Parathyroid adenoma (tissue), 2 donors: Measurements from ENCODE around the gene R3HCC1L.

Experiments
- H2AFZ ChIP-seq: fragments of 300-600 bp; sonication (generic); one replicate; pipeline ENCODE4 v1.7.0; 2017; ENCODE audit warnings: antibody characterized with exemption, mild to moderate bottlenecking
- H3K27ac ChIP-seq: fragments of 300-600 bp; sonication (generic); one replicate; pipeline ENCODE4 v1.7.0; 2017
- H3K27me3 ChIP-seq: fragments of 300-600 bp; sonication (generic); one replicate; pipeline ENCODE4 v1.7.0; 2017; ENCODE audit warnings: low read length; ENCODE audit not compliant: control insufficient read depth, insufficient read depth
- H3K36me3 ChIP-seq: fragments of 300-600 bp; sonication (generic); one replicate; pipeline ENCODE4 v1.7.0; 2017; ENCODE audit warnings: low read length; ENCODE audit not compliant: control insufficient read depth, insufficient read depth
- H3K4me1 ChIP-seq: fragments of 300-600 bp; sonication (generic); one replicate; pipeline ENCODE4 v1.7.0; 2017; ENCODE audit warnings: control low read depth
- H3K4me2 ChIP-seq: fragments of 300-600 bp; sonication (generic); one replicate; pipeline ENCODE4 v1.7.0; 2017; ENCODE audit warnings: low read length
- H3K4me3 ChIP-seq: fragments of 300-600 bp; sonication (generic); one replicate; pipeline ENCODE4 v1.7.0; 2017; ENCODE audit warnings: low read depth, low read length
- H3K79me2 ChIP-seq: fragments of 300-600 bp; sonication (generic); one replicate; pipeline ENCODE4 v1.7.0; 2017; ENCODE audit warnings: control low read depth
- H3K9ac ChIP-seq: fragments of 300-600 bp; sonication (generic); one replicate; pipeline ENCODE4 v1.7.0; 2017; ENCODE audit warnings: mild to moderate bottlenecking
- H3K9me3 ChIP-seq: fragments of 300-600 bp; sonication (generic); one replicate; pipeline ENCODE4 v1.7.0; 2017; ENCODE audit warnings: low read length; ENCODE audit not compliant: control insufficient read depth
- TF ChIP-seq, protein P1 (sequence below): fragments of 300-600 bp; sonication (generic); IDR thresholded peaks from one replicate; pipeline ENCODE4 v1.7.0; 2017; ENCODE audit warnings: antibody characterized with exemption, mild to moderate bottlenecking
- donor health status: primary hyperparathyroidism.

Gene R3HCC1L

DNA sequence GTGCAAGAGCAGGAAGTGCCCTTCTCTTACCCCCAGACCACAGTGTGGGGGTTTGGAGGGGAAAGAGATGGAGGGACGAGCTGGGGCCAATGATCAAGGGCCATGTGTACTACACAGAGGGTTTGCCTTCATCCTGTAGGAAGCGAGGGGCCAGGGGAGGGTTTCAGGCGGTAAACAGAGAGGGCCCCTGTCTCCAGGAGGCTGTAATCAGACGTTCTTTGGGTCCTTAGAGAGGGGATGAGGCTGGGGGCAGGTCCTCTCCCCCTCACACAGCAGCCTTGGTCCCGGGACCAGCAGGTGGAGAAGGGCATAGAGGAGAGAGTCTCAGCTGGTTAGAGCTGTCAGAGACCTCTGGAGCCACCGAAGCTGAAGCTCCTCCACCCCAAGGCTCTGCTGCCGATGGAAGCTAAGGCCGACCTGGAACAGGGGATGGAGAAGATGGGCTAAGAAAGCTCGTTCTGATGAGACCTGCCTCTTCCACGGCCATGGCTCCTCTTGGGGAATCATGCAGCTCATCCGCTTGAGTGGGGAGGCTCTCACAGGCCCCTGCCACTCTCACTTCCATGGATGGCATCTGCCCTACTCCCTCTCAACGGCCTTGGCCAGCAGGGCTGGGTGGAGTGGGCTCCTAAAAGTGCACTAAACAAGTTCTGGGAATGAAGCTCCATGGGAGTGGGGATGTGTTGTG is 130.1 kb downstream of the R3HCC1L start:
- H3K27ac ChIP-seq, result no peak overlapping the region
- no peaks in the 10 kb centered on the region for H3K9me3 ChIP-seq
- H3K4me3 ChIP-seq, result no peak overlapping the region
- H2AFZ ChIP-seq, result no peak overlapping the region
- H3K4me2 ChIP-seq, result no peak overlapping the region
- H3K36me3 ChIP-seq, result no peaks in the 10 kb centered on the region
- H3K79me2 ChIP-seq, result no peaks in the 10 kb centered on the region
- H3K9ac ChIP-seq, result no peak overlapping the region
- TF ChIP-seq, protein P1, sequence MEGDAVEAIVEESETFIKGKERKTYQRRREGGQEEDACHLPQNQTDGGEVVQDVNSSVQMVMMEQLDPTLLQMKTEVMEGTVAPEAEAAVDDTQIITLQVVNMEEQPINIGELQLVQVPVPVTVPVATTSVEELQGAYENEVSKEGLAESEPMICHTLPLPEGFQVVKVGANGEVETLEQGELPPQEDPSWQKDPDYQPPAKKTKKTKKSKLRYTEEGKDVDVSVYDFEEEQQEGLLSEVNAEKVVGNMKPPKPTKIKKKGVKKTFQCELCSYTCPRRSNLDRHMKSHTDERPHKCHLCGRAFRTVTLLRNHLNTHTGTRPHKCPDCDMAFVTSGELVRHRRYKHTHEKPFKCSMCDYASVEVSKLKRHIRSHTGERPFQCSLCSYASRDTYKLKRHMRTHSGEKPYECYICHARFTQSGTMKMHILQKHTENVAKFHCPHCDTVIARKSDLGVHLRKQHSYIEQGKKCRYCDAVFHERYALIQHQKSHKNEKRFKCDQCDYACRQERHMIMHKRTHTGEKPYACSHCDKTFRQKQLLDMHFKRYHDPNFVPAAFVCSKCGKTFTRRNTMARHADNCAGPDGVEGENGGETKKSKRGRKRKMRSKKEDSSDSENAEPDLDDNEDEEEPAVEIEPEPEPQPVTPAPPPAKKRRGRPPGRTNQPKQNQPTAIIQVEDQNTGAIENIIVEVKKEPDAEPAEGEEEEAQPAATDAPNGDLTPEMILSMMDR, result no peak
- H3K4me1 ChIP-seq, result peaks cover 8% of the 10 kb centered on the region
- H3K27me3 ChIP-seq, result no peaks in the 10 kb centered on the region

DNA sequence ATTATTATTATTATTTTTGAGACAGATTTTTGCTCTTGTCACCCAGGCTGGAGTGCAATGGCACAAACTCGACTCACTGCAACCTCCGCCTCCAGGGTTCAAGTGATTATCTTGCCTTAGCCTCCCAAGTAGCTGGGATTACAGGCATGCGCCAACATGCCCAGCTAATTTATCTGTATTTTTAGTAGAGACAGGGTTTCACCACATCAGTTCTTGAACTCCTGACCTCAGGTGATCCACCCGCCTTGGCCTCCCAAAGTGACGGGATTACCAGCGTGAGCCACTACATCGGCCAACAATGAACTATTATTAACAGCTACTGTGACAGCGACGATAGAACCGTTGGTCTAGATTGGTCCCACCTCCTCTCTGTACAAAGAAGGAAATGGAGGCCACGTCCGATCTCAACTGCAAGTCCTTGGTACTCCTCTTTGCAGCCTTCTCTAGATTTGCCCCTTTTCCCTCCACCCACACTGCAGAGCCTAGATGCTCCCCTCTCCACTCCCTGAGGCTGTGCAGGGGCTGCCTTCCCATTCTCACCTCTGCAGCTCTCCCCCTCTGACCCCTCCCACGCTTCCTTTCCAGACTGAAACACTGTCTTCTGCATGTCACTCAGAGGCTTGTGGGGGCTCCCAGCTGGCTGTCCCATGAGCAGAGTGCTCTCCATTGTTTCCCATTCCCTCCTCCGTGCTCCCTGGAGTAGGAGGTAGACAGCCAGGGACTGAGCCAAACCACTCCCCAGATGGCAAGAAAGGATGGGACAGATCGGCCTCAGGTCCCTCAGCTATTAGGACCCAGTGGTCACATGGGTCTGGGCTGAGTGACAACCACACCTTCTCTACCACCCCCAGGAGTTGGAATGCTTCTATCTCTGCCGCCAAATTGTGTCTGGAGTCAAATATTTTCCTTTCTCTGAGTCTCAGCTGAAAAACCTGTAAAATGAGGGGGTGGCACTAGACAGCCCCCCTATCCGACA is 131.2 kb downstream of the R3HCC1L start:
- Histone ChIP-seq H3K4me3 (no peak overlapping the region), H3K36me3 (no peaks in the 10 kb centered on the region), H2AFZ (no peak overlapping the region), H3K27me3 (no peaks in the 10 kb centered on the region), H3K4me1 (peaks cover 11% of the 10 kb centered on the region), H3K27ac (no peak overlapping the region), H3K9ac (no peak overlapping the region), H3K4me2 (no peak overlapping the region), H3K9me3 (no peaks in the 10 kb centered on the region), H3K79me2 (no peaks in the 10 kb centered on the region)
- TF ChIP-seq, protein P1, result no peak

DNA sequence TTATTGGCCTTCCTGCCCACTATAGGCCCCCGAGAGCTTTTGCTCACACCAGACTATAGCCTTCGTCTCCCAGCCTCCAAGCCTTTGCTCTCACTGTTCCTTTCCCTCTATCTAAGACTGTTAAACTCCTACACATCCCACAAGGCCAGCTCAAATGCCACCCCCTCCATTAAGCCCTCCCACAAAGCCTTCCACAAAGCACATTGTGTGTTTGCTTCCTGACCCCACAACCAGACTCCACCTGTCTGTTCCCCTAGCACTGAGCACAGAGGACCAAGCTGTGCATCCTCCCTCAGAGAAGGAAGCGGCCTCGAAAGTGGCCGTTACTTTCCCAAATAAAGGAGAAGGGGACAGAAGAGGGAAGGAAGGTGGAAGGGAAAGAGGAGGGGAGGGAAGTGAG is 132.2 kb downstream of the R3HCC1L start:
- H3K9me3 ChIP-seq, result no peaks in the 10 kb centered on the region
- no peaks in the 10 kb centered on the region for H3K36me3 ChIP-seq
- H3K27ac ChIP-seq, result no peak overlapping the region
- H3K79me2 ChIP-seq, result no peaks in the 10 kb centered on the region
- no peak overlapping the region for H3K4me3 ChIP-seq
- H3K4me2 ChIP-seq, result no peak overlapping the region
- no peak overlapping the region for H2AFZ ChIP-seq
- H3K4me1 ChIP-seq, result peaks cover 11% of the 10 kb centered on the region
- TF ChIP-seq, protein P1, result no peak
- H3K9ac ChIP-seq, result no peak overlapping the region
- no peaks in the 10 kb centered on the region for H3K27me3 ChIP-seq

DNA sequence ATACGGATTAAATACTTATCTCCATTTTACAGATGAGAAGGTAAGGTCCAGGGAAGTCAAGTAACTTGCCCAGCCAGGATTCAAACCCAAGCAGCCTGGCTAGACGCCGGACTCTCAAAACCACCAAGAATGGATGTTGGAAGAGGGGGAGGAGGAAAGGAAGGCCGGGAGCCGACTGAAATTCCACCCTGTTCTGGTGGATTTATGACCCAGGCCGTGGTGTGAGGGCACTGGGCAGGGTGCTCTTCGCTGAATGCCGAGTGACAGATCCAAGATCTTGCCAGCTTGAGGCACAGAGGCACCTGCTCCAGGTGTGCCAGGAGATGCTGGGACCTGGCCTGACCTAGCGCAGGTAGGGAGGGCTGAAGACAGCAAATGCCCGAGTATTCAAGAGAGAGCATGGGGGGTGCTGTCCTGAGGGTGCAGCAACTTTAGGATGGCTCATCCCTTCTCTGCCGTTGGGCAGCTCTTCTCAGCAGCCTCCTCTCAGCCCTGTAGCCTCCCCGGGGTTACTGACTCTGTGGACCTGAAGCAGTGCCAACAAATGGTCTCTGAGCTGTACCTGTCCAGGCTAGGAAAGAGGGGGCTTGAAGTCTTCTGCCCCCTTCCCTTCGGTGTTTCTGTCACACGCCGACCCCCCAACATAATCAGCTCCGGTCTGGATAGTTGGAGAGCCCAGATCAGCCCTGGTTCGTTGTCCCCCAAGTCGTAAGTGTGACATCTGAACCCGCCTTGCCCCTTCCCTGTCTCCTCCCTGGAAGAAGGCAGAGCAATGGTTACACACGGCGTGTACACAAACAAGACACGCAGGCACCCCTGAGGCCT is 132.8 kb downstream of the R3HCC1L start:
- Histone ChIP-seq H3K4me3 (peak overlapping the region; percentile 16), H3K79me2 (no peaks in the 10 kb centered on the region), H3K9ac (no peak overlapping the region), H3K4me2 (peak overlapping the region; percentile 66), H3K9me3 (no peaks in the 10 kb centered on the region), H3K27me3 (no peaks in the 10 kb centered on the region), H3K4me1 (peaks cover 11% of the 10 kb centered on the region), H3K27ac (no peak overlapping the region), H3K36me3 (no peaks in the 10 kb centered on the region), H2AFZ (peak overlapping the region; percentile 96)
- TF ChIP-seq, protein P1, result no peak
